ENCODE data around the gene CPED1.
"Not testable (repeated sequence)": the region's sequence is repeated elsewhere in the genome, so short reads cannot be mapped to it uniquely, and the experiment has no call there.

CPED1 gene

GRCh38 chr7:121182281-121182680, 193.8 kb downstream of the CPED1 start:
- TF ChIP-seq CTCF (IDR thresholded peaks at IDR 0.05; ENCODE audit: low read depth, low read length, missing control alignments): no peak
- H3K4me3 ChIP-seq (replicated peaks; ENCODE audit: low read depth, low read length): no peak overlapping the region
- DNase-seq (ENCODE audit: extremely low read depth, low read depth): no peak

DNA sequence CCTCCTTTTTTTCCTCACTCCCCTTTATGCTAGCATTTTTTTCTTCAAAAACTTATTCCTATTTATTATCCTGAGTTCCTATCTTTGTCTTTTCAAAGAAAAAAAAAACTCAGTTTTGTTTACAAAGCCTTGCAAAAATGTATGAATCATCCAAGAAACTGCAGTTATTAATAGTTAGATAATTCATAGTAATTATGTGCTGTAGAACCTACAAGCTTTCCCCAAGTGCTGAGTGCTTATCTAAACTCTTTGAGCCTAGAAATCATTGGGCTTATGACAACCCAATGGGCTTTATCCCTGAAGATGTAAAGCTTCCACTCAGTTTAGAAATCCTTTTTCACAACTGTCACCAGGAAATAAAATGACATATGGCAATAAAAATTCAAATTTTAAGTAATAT, 194.4 kb downstream of the CPED1 start:
- no peak for DNase-seq (ENCODE audit: extremely low read depth, low read depth)
- no peak for TF ChIP-seq CTCF (IDR thresholded peaks at IDR 0.05; ENCODE audit: low read depth, low read length, missing control alignments)
- H3K4me3 ChIP-seq (replicated peaks; ENCODE audit: low read depth, low read length): no peak overlapping the region

DNA sequence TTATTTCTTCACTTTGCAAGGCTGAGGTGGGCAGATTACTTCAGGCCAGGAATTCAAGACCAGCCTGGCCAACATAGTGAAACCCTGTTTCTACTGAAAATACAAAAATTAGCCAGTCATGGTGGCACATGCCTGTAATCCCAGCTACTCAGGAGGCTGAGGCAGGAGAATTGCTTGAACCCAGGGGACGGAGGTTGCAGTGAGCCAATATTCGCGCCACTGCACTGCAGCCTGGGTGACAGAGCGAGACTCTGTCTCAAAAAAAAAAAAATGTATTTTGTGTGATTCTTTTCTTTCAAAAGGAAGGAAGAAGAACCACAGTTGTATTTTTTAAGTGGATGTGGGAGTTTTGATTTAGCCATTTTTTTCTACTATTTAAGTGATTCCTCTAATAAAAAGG, 195.4 kb downstream of the CPED1 start:
- H3K4me3 ChIP-seq (replicated peaks; ENCODE audit: low read depth, low read length); DNase-seq (ENCODE audit: extremely low read depth, low read depth): not testable (repeated sequence)

- no peak overlapping the region for H3K4me3 ChIP-seq (replicated peaks; ENCODE audit: low read depth, low read length)
- no peak for DNase-seq (ENCODE audit: extremely low read depth, low read depth)
- no peak for TF ChIP-seq CTCF (IDR thresholded peaks at IDR 0.05; ENCODE audit: low read depth, low read length, missing control alignments)
Observed at GRCh38 chr7:121186746-121187145, 198.2 kb downstream of the CPED1 start.

- DNase-seq (ENCODE audit: extremely low read depth, low read depth): no peak
- no peak overlapping the region for H3K4me3 ChIP-seq (replicated peaks; ENCODE audit: low read depth, low read length)
- TF ChIP-seq CTCF (IDR thresholded peaks at IDR 0.05; ENCODE audit: low read depth, low read length, missing control alignments): no peak
Observed at GRCh38 chr7:121187222-121187621, 198.7 kb downstream of the CPED1 start.

DNA sequence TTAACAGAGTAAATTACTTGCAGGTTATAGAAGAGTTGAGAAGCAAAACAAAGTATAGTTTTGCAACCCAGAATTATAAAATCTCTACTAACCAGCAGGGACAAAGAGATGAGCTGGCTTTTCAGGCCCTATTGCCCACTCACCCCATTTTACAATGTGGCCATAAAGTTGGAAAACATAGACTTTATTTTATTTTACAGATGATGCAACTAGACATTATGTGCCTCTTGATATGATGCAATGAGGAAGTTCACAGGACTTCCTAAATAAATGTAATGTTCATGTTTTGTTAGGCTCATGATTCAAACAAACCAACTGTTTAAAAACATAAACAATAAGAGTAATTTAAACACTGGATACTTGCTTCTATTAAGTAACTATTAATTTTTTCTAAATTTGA, 199.2 kb downstream of the CPED1 start:
- no peak for TF ChIP-seq CTCF (IDR thresholded peaks at IDR 0.05; ENCODE audit: low read depth, low read length, missing control alignments)
- no peak for DNase-seq (ENCODE audit: extremely low read depth, low read depth)
- H3K4me3 ChIP-seq (replicated peaks; ENCODE audit: low read depth, low read length): no peak overlapping the region

DNA sequence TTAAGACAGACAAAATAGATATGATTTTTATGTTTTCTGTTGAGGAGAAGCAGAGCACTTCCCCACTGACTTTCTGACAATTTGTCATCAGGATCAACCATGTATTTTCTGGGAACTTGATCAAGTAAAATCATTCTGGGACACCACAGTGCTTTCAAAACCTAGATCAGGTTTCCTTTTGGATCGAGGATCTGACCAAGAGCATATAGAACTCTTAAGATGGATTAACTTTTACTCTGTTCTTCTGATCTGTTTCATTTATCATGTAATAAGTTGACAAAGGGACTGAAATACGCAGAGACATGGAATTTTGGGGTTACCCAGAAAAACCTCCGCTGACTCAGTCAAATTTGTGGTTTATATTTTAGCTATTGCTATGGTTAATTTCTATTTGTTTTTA, 204.3 kb downstream of the CPED1 start:
- H3K4me3 ChIP-seq (replicated peaks; ENCODE audit: low read depth, low read length): no peak overlapping the region
- DNase-seq (ENCODE audit: extremely low read depth, low read depth): no peak
- TF ChIP-seq CTCF (IDR thresholded peaks at IDR 0.05; ENCODE audit: low read depth, low read length, missing control alignments): no peak

All from HFF-Myc (cell line).